ENCODE results near the gene C6orf132.

Gene C6orf132

GRCh38 chr6:42150254-42150653, 7.8 kb upstream of the C6orf132 start:
- H3K27me3 Mint-ChIP-seq: no peaks in the 10 kb centered on the region
- H3K36me3 Mint-ChIP-seq (ENCODE audit: low read depth): no peaks in the 10 kb centered on the region
- H3K27ac Mint-ChIP-seq: no peak overlapping the region
- no peak overlapping the region for H3K4me3 Mint-ChIP-seq
- H3K4me1 Mint-ChIP-seq (ENCODE audit: low read depth): no peaks in the 10 kb centered on the region
- no peaks in the 10 kb centered on the region for H3K9me3 Mint-ChIP-seq

DNA sequence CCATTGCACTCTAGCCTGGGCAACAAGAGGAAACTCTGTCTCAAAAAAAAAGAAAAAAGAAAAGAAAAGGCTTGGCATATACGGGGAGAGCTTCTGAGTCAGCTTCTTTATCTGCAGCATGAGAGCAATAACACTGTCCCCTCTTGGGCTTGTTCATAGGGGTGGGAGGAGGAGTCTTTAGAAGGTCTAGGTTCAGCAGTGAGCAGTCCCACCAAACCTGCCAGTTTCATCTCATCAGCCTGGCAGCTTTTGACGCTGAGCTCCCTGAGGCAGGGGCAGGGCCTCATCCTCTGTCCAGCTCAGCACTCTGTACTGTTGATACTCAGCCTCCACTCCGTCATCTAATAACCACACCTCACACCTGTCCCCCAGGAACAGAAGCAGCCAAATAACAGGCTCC, 5.6 kb upstream of the C6orf132 start:
- Mint-ChIP-seq H3K36me3 (ENCODE audit: low read depth) (no peaks in the 10 kb centered on the region), H3K4me1 (ENCODE audit: low read depth) (no peaks in the 10 kb centered on the region), H3K4me3 (no peak overlapping the region), H3K9me3 (no peaks in the 10 kb centered on the region), H3K27me3 (peaks cover 12% of the 10 kb centered on the region), H3K27ac (no peak overlapping the region)

- H3K36me3 Mint-ChIP-seq (ENCODE audit: low read depth): no peaks in the 10 kb centered on the region
Measured at GRCh38 chr6:42147138-42147562, 4.7 kb upstream of the C6orf132 start.

DNA sequence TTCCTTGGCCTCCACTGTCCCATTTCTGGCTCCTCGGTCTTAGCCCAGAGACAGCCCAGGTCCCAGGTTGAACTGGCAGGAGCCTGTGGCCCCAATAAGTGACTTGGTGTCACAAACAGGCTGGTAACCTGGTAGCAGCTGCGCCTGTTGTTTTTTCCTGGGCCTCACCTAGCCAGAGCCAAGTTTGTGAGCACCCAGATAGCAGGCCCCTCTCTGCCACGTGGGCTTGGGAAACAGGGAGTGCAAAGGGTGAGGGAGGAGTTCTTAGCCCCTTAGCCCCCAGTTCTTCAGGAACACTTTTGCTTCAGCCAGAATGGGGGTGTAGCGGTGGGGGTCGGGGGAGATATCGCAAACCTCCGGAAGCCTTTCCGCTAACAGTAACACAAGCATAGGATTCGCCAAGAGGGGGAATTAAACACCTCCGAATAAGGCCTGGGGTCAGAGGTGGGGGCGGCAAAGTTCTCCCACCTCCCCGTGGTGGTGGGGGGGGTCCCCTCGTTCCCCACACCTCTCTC, 760 bp downstream of the C6orf132 start:
- no peak overlapping the region for H3K27ac Mint-ChIP-seq

More at GRCh38 chr6:42147138-42147562, 4.7 kb upstream of the C6orf132 start:
- Mint-ChIP-seq H3K4me3 (no peak overlapping the region), H3K27ac (no peak overlapping the region), H3K27me3 (peaks cover 17% of the 10 kb centered on the region), H3K9me3 (no peaks in the 10 kb centered on the region), H3K4me1 (ENCODE audit: low read depth) (peaks cover 5% of the 10 kb centered on the region)

DNA sequence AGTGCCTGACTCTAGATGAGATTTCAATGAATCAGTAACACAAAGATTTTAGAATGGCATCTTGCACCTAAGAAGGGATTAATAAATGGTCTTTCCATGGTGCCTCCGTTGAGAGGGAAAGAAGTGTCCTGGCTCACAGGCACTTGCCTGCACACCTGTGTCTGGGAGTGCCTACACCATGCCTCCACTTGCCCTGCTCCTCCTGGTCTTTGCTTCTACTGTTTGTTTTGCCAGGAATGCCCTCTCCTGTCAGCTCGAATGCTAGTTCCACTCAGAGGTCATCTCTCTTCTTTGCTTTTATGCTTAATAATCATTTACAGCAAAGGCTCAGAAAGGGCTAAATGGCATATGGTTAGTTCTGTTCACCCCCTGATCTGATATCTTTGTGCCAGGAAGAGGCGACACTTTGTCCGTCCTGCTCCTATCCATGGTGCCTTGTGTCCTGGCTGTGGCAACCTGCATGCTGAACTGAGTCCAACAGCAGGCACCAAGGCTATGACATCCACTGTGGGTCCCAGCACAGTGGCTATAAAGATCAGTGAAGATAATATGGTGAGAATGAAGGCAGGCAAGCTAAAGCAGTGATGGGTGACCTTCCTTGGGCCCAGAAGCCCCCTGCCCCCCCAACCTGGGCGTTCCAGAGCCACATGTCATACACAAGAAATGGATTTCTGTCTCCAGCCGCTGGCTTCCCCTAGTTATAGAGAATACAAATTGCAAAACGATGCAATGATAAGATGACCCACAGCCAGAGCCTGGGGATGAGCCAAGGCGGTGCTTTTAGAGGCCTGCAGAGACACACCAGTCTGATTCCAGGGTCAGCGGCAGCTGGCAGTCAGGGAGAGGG, 1.4 kb downstream of the C6orf132 start:
- no peaks in the 10 kb centered on the region for H3K9me3 Mint-ChIP-seq
- H3K4me3 Mint-ChIP-seq: no peak overlapping the region
- no peak overlapping the region for H3K27ac Mint-ChIP-seq
- H3K36me3 Mint-ChIP-seq (ENCODE audit: low read depth): no peaks in the 10 kb centered on the region
- peaks cover 39% of the 10 kb centered on the region for H3K27me3 Mint-ChIP-seq
- H3K4me1 Mint-ChIP-seq (ENCODE audit: low read depth): peaks cover 22% of the 10 kb centered on the region

More for the DNA sequence above, 760 bp downstream of the C6orf132 start:
- no peak overlapping the region for H3K4me3 Mint-ChIP-seq
- peaks cover 18% of the 10 kb centered on the region for H3K4me1 Mint-ChIP-seq (ENCODE audit: low read depth)
- H3K27me3 Mint-ChIP-seq: peaks cover 39% of the 10 kb centered on the region
- no peaks in the 10 kb centered on the region for H3K36me3 Mint-ChIP-seq (ENCODE audit: low read depth)
- H3K9me3 Mint-ChIP-seq: no peaks in the 10 kb centered on the region

GRCh38 chr6:42140032-42140431, 2.4 kb downstream of the C6orf132 start:
- no peaks in the 10 kb centered on the region for H3K9me3 Mint-ChIP-seq
- peaks cover 22% of the 10 kb centered on the region for H3K4me1 Mint-ChIP-seq (ENCODE audit: low read depth)
- no peak overlapping the region for H3K4me3 Mint-ChIP-seq
- peaks cover 39% of the 10 kb centered on the region for H3K27me3 Mint-ChIP-seq
- no peak overlapping the region for H3K27ac Mint-ChIP-seq
- H3K36me3 Mint-ChIP-seq (ENCODE audit: low read depth): no peaks in the 10 kb centered on the region

DNA sequence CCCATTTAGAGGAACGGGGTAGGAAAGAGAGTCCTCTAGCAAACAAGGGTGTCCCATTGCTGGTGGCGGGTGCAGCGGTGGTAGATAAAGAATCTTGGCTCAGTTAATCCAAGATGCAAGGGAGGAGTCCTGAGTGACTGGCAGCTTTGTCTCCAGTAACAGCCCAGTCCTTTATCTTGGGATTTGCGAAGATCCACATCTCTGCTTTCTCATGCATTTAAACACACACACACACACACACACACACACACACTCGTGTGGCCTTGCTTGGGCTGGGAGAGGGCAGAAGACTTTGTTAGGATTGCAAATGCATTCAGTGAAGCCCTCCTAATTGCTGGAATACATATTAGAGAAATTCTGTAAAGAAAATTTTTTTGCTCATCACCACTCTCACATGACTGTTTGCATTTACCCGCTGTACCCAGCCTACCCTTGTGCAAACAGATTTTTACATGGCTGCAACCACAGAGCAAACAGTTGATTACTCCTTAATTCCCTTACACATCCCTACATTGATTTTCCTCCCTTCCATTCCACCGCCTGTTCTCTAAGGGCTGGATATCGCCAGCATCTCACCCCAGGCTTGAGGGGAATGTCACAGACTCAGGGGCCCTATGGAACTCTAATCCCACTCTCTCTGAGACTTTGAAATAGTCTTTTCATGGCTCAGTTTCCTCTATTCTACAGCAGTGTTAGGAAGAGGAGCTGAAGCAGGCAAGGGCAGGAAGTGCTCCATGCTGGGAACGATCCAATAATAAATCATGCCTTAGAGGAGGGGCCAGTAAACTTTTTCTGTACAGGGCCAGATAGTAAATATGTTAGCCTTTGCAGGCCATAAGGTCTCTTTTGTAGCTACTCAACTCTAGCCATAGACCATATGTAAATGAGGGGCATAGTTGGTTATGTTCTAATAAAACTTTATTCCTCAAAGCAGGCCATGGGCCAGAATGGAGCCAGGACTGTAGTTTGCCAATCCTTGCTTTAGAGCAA, 3.5 kb downstream of the C6orf132 start:
- H3K27me3 Mint-ChIP-seq: peaks cover 36% of the 10 kb centered on the region
- H3K36me3 Mint-ChIP-seq (ENCODE audit: low read depth): no peaks in the 10 kb centered on the region
- no peak overlapping the region for H3K4me3 Mint-ChIP-seq
- H3K9me3 Mint-ChIP-seq: no peaks in the 10 kb centered on the region
- H3K27ac Mint-ChIP-seq: no peak overlapping the region
- H3K4me1 Mint-ChIP-seq (ENCODE audit: low read depth): peaks cover 22% of the 10 kb centered on the region

DNA sequence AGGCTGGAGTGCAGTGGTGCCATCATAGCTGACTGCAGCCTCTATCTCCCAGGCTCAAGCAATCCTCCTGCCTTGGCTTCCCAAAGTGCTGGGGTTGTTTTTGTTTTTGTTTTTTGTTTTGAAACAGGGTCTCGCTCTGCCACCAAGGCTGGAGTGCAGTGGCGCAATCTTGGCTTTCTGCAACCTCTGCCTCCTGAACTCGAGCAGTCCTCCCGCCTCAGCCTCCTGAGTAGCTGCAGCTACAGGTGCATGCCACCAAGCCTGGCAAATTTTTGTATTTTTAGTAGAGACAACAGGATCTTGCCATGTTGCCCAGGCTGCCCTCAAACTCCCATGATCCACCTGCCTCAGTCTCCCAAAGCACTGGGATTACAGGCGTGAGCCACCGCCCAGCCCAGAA, 4.2 kb downstream of the C6orf132 start:
- H3K4me1 Mint-ChIP-seq (ENCODE audit: low read depth): peaks cover 22% of the 10 kb centered on the region
- no peak overlapping the region for H3K4me3 Mint-ChIP-seq
- no peaks in the 10 kb centered on the region for H3K9me3 Mint-ChIP-seq
- H3K27me3 Mint-ChIP-seq: peaks cover 28% of the 10 kb centered on the region
- H3K27ac Mint-ChIP-seq: no peak overlapping the region
- H3K36me3 Mint-ChIP-seq (ENCODE audit: low read depth): no peaks in the 10 kb centered on the region

GRCh38 chr6:42137194-42137753, 5.1 kb downstream of the C6orf132 start:
- Mint-ChIP-seq H3K36me3 (ENCODE audit: low read depth) (no peaks in the 10 kb centered on the region), H3K4me3 (no peak overlapping the region), H3K9me3 (no peaks in the 10 kb centered on the region), H3K27ac (peak overlapping the region; percentile 49), H3K4me1 (ENCODE audit: low read depth) (peaks cover 17% of the 10 kb centered on the region), H3K27me3 (peaks cover 22% of the 10 kb centered on the region)

DNA sequence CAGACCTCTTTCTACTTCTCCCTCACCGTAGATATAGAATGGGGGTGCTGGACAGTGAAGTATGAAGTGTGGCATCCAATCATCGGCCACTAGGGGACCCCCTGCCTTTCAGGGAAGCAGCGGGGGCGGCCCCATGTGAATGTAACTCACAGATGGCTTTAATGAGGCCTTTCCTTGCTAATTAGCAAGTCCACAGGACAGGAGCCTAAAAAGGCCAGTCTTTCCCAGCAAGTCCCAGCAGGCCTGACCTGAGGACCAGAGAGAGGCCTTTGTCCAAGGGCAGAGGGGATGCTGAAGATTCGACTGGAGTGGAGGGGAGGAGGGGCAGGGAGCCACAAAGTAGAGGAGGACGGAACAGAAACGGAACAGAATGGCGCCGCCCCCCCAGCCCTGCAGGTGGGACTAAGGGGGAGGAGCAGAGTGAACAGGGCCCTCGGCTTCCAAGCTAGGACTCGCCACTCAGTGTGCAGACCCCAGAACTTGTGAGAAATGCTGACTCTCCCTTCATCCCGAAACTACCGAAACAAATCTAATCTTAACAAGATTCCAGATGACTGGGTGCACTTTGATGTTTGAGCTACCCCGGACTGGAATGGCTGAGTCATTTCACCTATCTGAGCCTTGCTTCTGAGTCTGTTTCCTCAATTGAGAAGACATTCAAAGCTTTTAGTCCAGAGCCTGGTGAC, 5.8 kb downstream of the C6orf132 start:
- peaks cover 17% of the 10 kb centered on the region for H3K4me1 Mint-ChIP-seq (ENCODE audit: low read depth)
- H3K27ac Mint-ChIP-seq: peak overlapping the region; percentile 56
- peaks cover 22% of the 10 kb centered on the region for H3K27me3 Mint-ChIP-seq
- no peaks in the 10 kb centered on the region for H3K9me3 Mint-ChIP-seq
- H3K4me3 Mint-ChIP-seq: peak overlapping the region; percentile 58
- no peaks in the 10 kb centered on the region for H3K36me3 Mint-ChIP-seq (ENCODE audit: low read depth)

- no peaks in the 10 kb centered on the region for H3K9me3 Mint-ChIP-seq
- H3K27me3 Mint-ChIP-seq: peaks cover 14% of the 10 kb centered on the region
- peaks cover 17% of the 10 kb centered on the region for H3K4me1 Mint-ChIP-seq (ENCODE audit: low read depth)
- no peak overlapping the region for H3K27ac Mint-ChIP-seq
- H3K4me3 Mint-ChIP-seq: no peak overlapping the region
- no peaks in the 10 kb centered on the region for H3K36me3 Mint-ChIP-seq (ENCODE audit: low read depth)
Measured at GRCh38 chr6:42135722-42136121, 6.7 kb downstream of the C6orf132 start.

GRCh38 chr6:42135161-42135560, 7.3 kb downstream of the C6orf132 start:
- Mint-ChIP-seq H3K27ac (no peak overlapping the region), H3K27me3 (peaks cover 9% of the 10 kb centered on the region), H3K36me3 (ENCODE audit: low read depth) (no peaks in the 10 kb centered on the region), H3K9me3 (no peaks in the 10 kb centered on the region), H3K4me3 (no peak overlapping the region), H3K4me1 (ENCODE audit: low read depth) (peaks cover 12% of the 10 kb centered on the region)

GRCh38 chr6:42133926-42134325, 8.5 kb downstream of the C6orf132 start:
- peaks cover 11% of the 10 kb centered on the region for H3K4me1 Mint-ChIP-seq (ENCODE audit: low read depth)
- H3K27me3 Mint-ChIP-seq: no peaks in the 10 kb centered on the region
- H3K27ac Mint-ChIP-seq: no peak overlapping the region
- H3K36me3 Mint-ChIP-seq (ENCODE audit: low read depth): no peaks in the 10 kb centered on the region
- no peak overlapping the region for H3K4me3 Mint-ChIP-seq
- H3K9me3 Mint-ChIP-seq: no peaks in the 10 kb centered on the region

- no peaks in the 10 kb centered on the region for H3K27me3 Mint-ChIP-seq
- H3K36me3 Mint-ChIP-seq (ENCODE audit: low read depth): no peaks in the 10 kb centered on the region
- no peaks in the 10 kb centered on the region for H3K9me3 Mint-ChIP-seq
- H3K4me1 Mint-ChIP-seq (ENCODE audit: low read depth): peaks cover 3% of the 10 kb centered on the region
- H3K27ac Mint-ChIP-seq: no peak overlapping the region
- H3K4me3 Mint-ChIP-seq: no peak overlapping the region
Measured at GRCh38 chr6:42131531-42131930, 10.9 kb downstream of the C6orf132 start.

Measured in stimulated activated naive CD8-positive, alpha-beta T cell treated with anti-CD3 and anti-CD28 coated beads, Interleukin-15, Interleukin-2, amounts not matched to agents 100 ng/mL and 50 ng/mL, for 24 hours (primary cell).